Fibroblast of villous mesenchyme (primary cell): ENCODE measurements around the gene IL1RL1. TPM values are rescaled to one million over a fixed set of nuclear protein-coding genes. Genes with fewer than 3 reads are reported as not detected.

Experiments
- DNase-seq: peaks from one replicate; pipeline ENCODE4 v3.0.0-alpha.2; 2010; ENCODE audit warnings: low read depth
- H3K4me3 ChIP-seq: 2 replicates; pipeline ENCODE4 v1.5.1; 2011; ENCODE audit warnings: low read depth, mild to moderate bottlenecking, low read length
- total RNA-seq: library from RNA; depleted of rRNA; stranded (reverse); fragments of >200 nt; gene quantifications from 2 replicates; pipeline ENCODE4 v1.2.3, GENCODE V29; 2012
- TF ChIP-seq, protein P1 (sequence below): IDR thresholded peaks from 2 replicates; pipeline ENCODE4 v1.5.1; 2012; ENCODE audit warnings: low read depth, mild to moderate bottlenecking, low read length; ENCODE audit not compliant: insufficient read depth

The IL1RL1 gene
- total RNA-seq, 1 donor = 1.3 TPM

DNA sequence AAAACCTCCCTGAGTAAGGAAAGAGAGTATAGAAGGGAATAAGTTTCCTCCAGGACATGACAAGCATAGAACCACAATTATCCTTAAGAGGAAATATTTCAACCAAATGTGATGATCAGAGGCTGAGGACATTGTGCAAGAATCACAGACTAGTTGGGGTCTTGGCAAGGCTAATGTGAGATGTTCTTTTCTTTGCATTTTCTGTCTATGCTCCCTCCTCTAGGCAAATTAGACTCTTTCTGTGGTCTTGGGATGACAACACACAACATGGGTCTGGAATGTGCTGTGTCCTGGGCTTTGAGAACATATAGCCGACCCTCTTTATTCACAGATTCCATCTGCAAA lies 32.0 kb upstream of the IL1RL1 start:
- DNase-seq = no peak
- TF ChIP-seq, protein P1, sequence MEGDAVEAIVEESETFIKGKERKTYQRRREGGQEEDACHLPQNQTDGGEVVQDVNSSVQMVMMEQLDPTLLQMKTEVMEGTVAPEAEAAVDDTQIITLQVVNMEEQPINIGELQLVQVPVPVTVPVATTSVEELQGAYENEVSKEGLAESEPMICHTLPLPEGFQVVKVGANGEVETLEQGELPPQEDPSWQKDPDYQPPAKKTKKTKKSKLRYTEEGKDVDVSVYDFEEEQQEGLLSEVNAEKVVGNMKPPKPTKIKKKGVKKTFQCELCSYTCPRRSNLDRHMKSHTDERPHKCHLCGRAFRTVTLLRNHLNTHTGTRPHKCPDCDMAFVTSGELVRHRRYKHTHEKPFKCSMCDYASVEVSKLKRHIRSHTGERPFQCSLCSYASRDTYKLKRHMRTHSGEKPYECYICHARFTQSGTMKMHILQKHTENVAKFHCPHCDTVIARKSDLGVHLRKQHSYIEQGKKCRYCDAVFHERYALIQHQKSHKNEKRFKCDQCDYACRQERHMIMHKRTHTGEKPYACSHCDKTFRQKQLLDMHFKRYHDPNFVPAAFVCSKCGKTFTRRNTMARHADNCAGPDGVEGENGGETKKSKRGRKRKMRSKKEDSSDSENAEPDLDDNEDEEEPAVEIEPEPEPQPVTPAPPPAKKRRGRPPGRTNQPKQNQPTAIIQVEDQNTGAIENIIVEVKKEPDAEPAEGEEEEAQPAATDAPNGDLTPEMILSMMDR = no peak
- no peak overlapping the region for H3K4me3 ChIP-seq

DNA sequence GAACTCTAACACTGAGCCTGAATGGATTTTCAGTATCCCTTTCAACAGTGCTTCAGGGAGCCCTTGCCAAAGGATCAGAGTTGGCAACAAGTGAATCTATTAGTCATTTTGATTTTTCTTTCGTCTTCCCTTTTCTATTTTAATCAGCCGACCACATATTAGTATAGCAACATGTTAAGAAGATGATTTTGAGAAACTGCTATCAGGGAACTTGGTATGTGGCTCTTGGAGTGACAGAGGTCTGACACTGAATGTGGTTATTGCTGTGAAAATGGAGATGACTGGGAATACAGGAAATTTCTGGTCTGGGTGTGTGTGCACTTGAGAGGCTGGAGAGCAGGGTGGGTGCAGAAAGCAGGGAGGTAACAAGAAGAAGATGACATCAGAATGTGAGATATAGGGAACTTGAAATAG lies 28.7 kb upstream of the IL1RL1 start:
- DNase-seq = no peak
- no peak overlapping the region for H3K4me3 ChIP-seq
- TF ChIP-seq, protein P1 = no peak

DNA sequence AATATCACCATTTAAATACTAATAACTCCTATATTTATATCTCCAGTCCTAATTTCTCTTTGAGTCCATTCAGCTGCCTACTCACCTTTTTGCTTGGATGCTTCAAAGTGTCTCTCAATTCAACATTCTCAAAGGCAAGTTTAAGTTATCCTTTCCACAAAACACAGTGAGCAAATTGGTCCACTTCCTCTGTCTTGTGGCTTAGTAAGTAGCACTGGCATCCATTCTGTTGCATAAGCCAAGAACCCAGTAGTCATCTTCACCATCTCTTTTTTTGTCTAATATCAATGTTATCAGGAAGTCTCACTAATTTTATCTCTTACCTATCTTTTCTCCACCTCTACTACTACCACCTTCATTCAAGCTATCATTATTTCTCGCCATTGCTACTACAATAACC lies 27.4 kb upstream of the IL1RL1 start:
- TF ChIP-seq, protein P1 = no peak
- no peak overlapping the region for H3K4me3 ChIP-seq
- DNase-seq = no peak

DNA sequence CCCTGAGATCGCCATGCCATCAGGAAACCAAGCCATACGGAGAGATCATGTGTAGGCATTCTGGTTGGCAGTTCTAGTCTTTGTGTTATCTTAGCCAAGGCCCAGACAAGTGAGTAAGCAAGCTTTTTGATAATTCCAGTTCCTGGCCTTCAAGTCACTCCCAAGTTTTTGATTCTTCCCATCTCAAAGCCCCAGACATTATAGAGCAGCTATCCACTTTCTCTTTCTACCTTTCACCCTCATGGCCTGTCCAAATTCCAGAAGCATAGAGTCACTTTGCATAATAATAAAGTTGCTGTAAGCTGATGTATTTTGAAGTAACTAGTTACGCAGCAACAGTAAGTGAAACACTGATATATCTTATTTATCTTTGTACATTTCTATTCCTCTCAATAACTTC lies 26.8 kb upstream of the IL1RL1 start:
- TF ChIP-seq, protein P1 = no peak
- no peak for DNase-seq
- no peak overlapping the region for H3K4me3 ChIP-seq

DNA sequence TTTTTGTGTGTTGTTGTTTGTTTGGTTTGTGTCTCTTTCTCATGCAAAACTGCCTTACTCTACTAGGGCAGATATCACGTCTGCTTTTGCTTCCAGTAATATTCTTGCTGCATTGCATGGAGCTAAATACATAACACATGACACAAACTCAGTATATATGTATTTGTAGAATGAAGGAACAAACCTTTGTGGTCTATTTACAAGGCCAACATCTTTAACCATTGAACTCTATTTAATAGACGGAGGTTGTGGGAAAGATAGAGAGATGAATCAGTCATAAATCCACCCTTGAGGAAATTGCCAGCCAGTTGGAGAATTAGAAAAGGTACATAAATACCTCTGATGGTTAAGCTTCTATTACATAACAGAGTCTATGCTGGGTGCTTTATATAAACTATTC lies 26.0 kb upstream of the IL1RL1 start:
- H3K4me3 ChIP-seq = no peak overlapping the region

DNA sequence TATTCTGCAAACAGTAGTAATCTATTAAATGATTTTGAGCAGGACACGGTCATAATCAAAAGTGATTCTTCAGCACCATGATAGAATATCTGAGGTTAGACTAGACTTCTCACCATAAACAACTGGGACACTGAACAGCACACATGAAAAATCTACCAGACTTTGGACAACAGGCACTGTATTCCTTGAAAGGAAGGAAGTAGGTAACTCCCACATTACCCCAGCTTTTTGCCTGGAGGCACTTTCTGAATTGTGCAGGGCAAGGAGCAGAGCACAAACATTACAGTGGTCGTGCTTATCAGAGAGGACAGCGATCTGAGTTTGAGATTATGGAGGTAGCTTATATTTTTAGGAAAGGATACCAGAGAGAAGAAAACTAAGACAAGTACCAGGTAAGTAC lies 25.3 kb upstream of the IL1RL1 start:
- DNase-seq = no peak
- TF ChIP-seq, protein P1 = no peak
- no peak overlapping the region for H3K4me3 ChIP-seq

More for the DNA sequence above, 26.0 kb upstream of the IL1RL1 start:
- peak; percentile 24 for DNase-seq
- TF ChIP-seq, protein P1 = no peak

DNA sequence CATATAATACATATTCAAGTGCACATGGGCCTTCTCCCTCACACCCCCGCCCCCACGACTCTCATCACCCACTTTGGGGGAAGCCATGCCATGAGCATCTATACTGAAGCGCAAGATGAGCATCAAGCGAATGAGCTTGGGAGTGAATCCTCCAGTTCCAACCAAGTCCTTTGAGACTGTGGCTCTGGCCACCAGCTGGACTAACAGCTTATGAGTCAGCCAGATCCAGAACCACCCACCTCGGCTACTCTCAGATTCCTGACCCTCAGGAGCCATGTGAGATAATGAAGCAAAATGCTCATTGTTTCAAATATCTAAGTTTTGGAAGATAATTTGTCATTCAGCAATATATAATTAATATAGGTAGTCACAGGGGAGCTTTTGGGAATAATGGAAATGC lies 22.2 kb upstream of the IL1RL1 start:
- TF ChIP-seq, protein P1 = no peak
- H3K4me3 ChIP-seq = no peak overlapping the region
- DNase-seq = no peak
